ENCODE results near the gene GALP. TPM values are rescaled to one million over a fixed set of nuclear protein-coding genes. Genes with fewer than 3 reads are reported as not detected.
A peak's percentile ranks its signal among the peaks of the same experiment; 100 is the strongest.

Gene GALP
- total RNA-seq, 1 experiment from 2014 or later, result not detected

- peaks cover 0 to 12% of the 10 kb centered on the region in 2 experiments; a peak in 2 of 5 replicates for H3K9me3 Mint-ChIP-seq
- H3K4ac ChIP-seq (ENCODE audit: low read depth, low read length), result no peak overlapping the region
- H2BK15ac ChIP-seq (ENCODE audit: low read depth, low read length), result 0 out of 2 replicates have a peak overlapping the region, but pooled peaks have one; percentile 96
- TF ChIP-seq CTCF (conservative IDR thresholded peaks at IDR 0.05), result no peak
- H2BK5ac ChIP-seq (ENCODE audit: insufficient read length, low read length), result no peak overlapping the region
- DNase-seq, result no peak
- no peak overlapping the region for H3K14ac ChIP-seq (ENCODE audit: insufficient read depth, low read length)
- H3K4me3 Mint-ChIP-seq, result peak overlapping the region in 1 of 2 experiments; percentile 54; a peak in 1 of 5 replicates
- no peak overlapping the region for H2BK120ac ChIP-seq (ENCODE audit: low read depth, low read length, poor library complexity, severe bottlenecking)
- no peak overlapping the region for H3K27ac Mint-ChIP-seq
- peaks cover 3% of the 10 kb centered on the region for H3K23me2 ChIP-seq (ENCODE audit: insufficient read length, low read depth, low read length, poor library complexity, severe bottlenecking)
- H3T11ph ChIP-seq (ENCODE audit: low read length), result no peak overlapping the region
- no peak overlapping the region for H3K18ac ChIP-seq (ENCODE audit: insufficient read length, low read depth, low read length)
- H4K8ac ChIP-seq (replicated peaks; ENCODE audit: insufficient read length, low read depth, low read length), result no peak overlapping the region
- no peaks in the 10 kb centered on the region for H3K9me3 ChIP-seq (ENCODE audit: control insufficient read depth, low read depth, low read length)
- H2AK5ac ChIP-seq (ENCODE audit: insufficient read length, low read length), result no peak overlapping the region
- H3K27ac ChIP-seq (ENCODE audit: insufficient read length, low read depth, low read length), result no peak overlapping the region
- WGBS (ENCODE audit: extremely low coverage, insufficient read length, low lambda C conversion rate), result no CpG with 5 or more reads among the region's 18 CpGs
- no peak overlapping the region for H4K91ac ChIP-seq (ENCODE audit: insufficient read length, low read depth, low read length)
- no peaks in the 10 kb centered on the region for H3K36me3 Mint-ChIP-seq (ENCODE audit: insufficient read depth in 1 of 3, low read depth in 3 of 3)
- no peak overlapping the region for H3K4me2 ChIP-seq (ENCODE audit: insufficient read depth, insufficient read length, low read length)
- no peaks in the 10 kb centered on the region for H4K20me1 ChIP-seq (ENCODE audit: control insufficient read depth, insufficient read depth, insufficient read length)
- H3K79me2 ChIP-seq (ENCODE audit: insufficient read depth, low read length), result no peaks in the 10 kb centered on the region
- no peaks in the 10 kb centered on the region for H3K4me1 ChIP-seq (ENCODE audit: insufficient read depth, low read length)
- peaks cover 6% of the 10 kb centered on the region for H3K27me3 Mint-ChIP-seq (ENCODE audit: low read depth)
- no peak overlapping the region for H3K23ac ChIP-seq (ENCODE audit: insufficient read length, low read depth, low read length)
- H4K5ac ChIP-seq (ENCODE audit: insufficient read length, low read depth, low read length), result no peak overlapping the region
- no peak overlapping the region for H2BK20ac ChIP-seq (ENCODE audit: low read depth, low read length, poor library complexity, severe bottlenecking)
- peaks cover 4 to 13% of the 10 kb centered on the region in 2 experiments; a peak in 3 of 4 replicates for H3K4me1 Mint-ChIP-seq
- no peak overlapping the region for H2BK12ac ChIP-seq (ENCODE audit: insufficient read length, low read depth, low read length)
- no peak overlapping the region for H3K56ac ChIP-seq (ENCODE audit: insufficient read length, low read depth, low read length)
- no peak overlapping the region for H2AFZ ChIP-seq (ENCODE audit: low read length)
- H3K79me1 ChIP-seq (ENCODE audit: insufficient read depth, low read depth, low read length, poor library complexity, severe bottlenecking), result no peaks in the 10 kb centered on the region
- H3K9ac ChIP-seq (ENCODE audit: extremely low read depth, insufficient read length, low read length), result no peak overlapping the region
- H3K27me3 ChIP-seq (ENCODE audit: insufficient read depth, low read length), result no peaks in the 10 kb centered on the region
Observed at GRCh38 chr19:56176881-56177280, 1.1 kb downstream of the GALP start.

Data from H9 (cell line).